H1 (cell line): Measurements from ENCODE around the gene HOXD10. TPM values are rescaled to one million over a fixed set of nuclear protein-coding genes. Genes with fewer than 3 reads are reported as not detected.

Source experiments
- E2F6 ChIP-seq: IDR thresholded peaks from 2 replicates; pipeline ENCODE4 v1.6.1; 2012; ENCODE audit warnings: inconsistent platforms
- JUN ChIP-seq: IDR thresholded peaks from 2 replicates; pipeline ENCODE4 v1.6.1; 2011; ENCODE audit warnings: low read depth, mild to moderate bottlenecking, improper control_type of control experiment, low read length
- PHF8 ChIP-seq: fragments of 200-600 bp; sonication (generic); conservative IDR thresholded peaks from 2 replicates; pipeline ENCODE4 v1.7.1; 2012; ENCODE audit warnings: low read depth, mild to moderate bottlenecking, inconsistent platforms, low read length, moderate library complexity
- POLR2AphosphoS5 ChIP-seq: IDR thresholded peaks from 2 replicates; pipeline ENCODE4 v1.6.1; 2011; ENCODE audit warnings: low read depth, low read length
- POU5F1 ChIP-seq: IDR thresholded peaks from 2 replicates; pipeline ENCODE4 v1.6.1; 2011; ENCODE audit warnings: low read depth, mild to moderate bottlenecking, low read length, moderate library complexity
- SIX5 ChIP-seq: IDR thresholded peaks from 2 replicates; pipeline ENCODE4 v1.6.1; 2011; ENCODE audit warnings: mild to moderate bottlenecking, low read depth, low read length
- SRF ChIP-seq: IDR thresholded peaks from 2 replicates; pipeline ENCODE4 v1.6.1; 2011; ENCODE audit warnings: mild to moderate bottlenecking, low read depth, low read length, moderate library complexity
- TCF12 ChIP-seq: IDR thresholded peaks from 2 replicates; pipeline ENCODE4 v1.6.1; 2011; ENCODE audit warnings: low read depth, mild to moderate bottlenecking, low read length
- polyA plus RNA-seq, 7 experiments: library from polyadenylated mRNA; depleted of rRNA in 3 of 7; stranded (reverse) in 5 of 7; unstranded in 2 of 7; fragments of >200 nt in 5 of 7; fragments of 200-250 nt in 2 of 7; gene quantifications; 1 replicate in 5 of 7; 2 replicates in 1 of 7; 4 replicates in 1 of 7; pipeline versions ENCODE4 v1.2.1 to v1.2.3, GENCODE V29; 2011 to 2013; ENCODE audit warnings: missing spikeins in 2 of 7, mixed read lengths in 2 of 7
- total RNA-seq: library from RNA; stranded (reverse); fragmentation: NEBNext Ultra II Directional; extraction: Animal tissue kit (Norgen Biotek cat#: 25700); gene quantifications from 2 replicates; pipeline ENCODE4 v1.2.1, GENCODE V29; 2021

Gene HOXD10
- total and polyA plus RNA-seq, 2 of the 8 experiments (the other 6 are each of a cell fraction or from before 2014, with no cell fraction given), result not detected

- no peak for TF ChIP-seq SIX5
- TF ChIP-seq JUN, result no peak
- no peak for TF ChIP-seq E2F6
- no peak for TF ChIP-seq TCF12
- TF ChIP-seq POLR2AphosphoS5, result no peak
- TF ChIP-seq POU5F1, result no peak
- no peak for TF ChIP-seq SRF
- TF ChIP-seq PHF8, result no peak
These were observed 28.7 kb downstream of the HOXD10 start (continued) for GRCh38 chr2:176145085-176145969.
